Fibroblast of the aortic adventitia (primary cell): ENCODE results near the gene OR2V1. TPM values are rescaled to one million over a fixed set of nuclear protein-coding genes. Genes with fewer than 3 reads are reported as not detected.

Experiments
- DNase-seq: peaks from one replicate; pipeline ENCODE4 v3.0.0-alpha.2; 2010; ENCODE audit warnings: low read depth
- H3K4me3 ChIP-seq: 2 replicates; pipeline ENCODE4 v1.5.1; 2011; ENCODE audit warnings: low read depth, mild to moderate bottlenecking, control low read depth, low read length, moderate library complexity
- total RNA-seq: library from RNA; depleted of rRNA; stranded (reverse); fragments of >200 nt; gene quantifications from 2 replicates; pipeline ENCODE4 v1.2.3, GENCODE V29; 2012; ENCODE audit warnings: low replicate concordance
- TF ChIP-seq, protein P1 (sequence below): IDR thresholded peaks from 2 replicates; pipeline ENCODE4 v1.5.1; 2011; ENCODE audit warnings: mild to moderate bottlenecking, low read length, control low read depth, inconsistent platforms; ENCODE audit not compliant: insufficient read depth

OR2V1 gene
- total RNA-seq, 1 donor = not detected

DNA sequence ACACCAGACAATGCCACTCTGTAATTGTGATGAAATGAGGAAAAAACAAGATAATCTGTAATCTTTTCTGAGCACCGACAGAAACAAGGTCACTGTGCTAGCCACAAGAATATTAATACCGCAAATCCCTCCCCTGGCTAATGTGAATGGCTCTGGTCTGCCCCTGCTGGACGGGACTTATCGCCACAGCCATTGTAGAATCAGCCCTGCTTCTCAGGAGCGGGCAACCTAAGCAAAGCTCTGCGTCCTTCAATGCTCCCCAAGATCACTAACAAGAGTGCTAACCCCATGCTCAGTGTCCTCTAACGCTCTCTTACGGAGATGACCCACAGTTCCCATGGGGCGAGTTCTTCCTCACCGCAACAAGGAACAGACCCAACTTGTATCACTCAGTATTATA lies 42.7 kb downstream of the OR2V1 start:
- no peak for DNase-seq
- TF ChIP-seq, protein P1, sequence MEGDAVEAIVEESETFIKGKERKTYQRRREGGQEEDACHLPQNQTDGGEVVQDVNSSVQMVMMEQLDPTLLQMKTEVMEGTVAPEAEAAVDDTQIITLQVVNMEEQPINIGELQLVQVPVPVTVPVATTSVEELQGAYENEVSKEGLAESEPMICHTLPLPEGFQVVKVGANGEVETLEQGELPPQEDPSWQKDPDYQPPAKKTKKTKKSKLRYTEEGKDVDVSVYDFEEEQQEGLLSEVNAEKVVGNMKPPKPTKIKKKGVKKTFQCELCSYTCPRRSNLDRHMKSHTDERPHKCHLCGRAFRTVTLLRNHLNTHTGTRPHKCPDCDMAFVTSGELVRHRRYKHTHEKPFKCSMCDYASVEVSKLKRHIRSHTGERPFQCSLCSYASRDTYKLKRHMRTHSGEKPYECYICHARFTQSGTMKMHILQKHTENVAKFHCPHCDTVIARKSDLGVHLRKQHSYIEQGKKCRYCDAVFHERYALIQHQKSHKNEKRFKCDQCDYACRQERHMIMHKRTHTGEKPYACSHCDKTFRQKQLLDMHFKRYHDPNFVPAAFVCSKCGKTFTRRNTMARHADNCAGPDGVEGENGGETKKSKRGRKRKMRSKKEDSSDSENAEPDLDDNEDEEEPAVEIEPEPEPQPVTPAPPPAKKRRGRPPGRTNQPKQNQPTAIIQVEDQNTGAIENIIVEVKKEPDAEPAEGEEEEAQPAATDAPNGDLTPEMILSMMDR = peak; percentile 23
- H3K4me3 ChIP-seq = no peak overlapping the region

DNA sequence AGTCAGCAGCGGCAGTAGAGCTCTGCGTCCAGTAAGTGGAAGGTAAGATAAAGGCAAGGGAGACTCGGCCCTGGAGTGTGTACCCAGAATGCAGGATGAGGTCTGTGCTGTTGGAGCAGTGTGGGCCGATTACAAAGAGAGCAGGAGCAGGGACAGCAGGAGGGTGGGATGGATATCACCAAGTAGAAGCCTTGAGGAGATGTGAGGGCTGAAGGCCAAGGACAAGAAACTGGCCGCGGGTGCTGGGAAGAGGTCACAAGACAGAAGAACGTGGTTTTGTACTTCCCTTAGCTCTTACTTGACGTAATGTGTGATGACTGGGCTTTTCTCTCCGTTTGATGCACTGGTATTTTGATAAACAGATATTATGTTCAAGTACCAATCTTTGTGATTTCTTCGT lies 43.7 kb downstream of the OR2V1 start:
- TF ChIP-seq, protein P1 = no peak
- no peak overlapping the region for H3K4me3 ChIP-seq
- no peak for DNase-seq

DNA sequence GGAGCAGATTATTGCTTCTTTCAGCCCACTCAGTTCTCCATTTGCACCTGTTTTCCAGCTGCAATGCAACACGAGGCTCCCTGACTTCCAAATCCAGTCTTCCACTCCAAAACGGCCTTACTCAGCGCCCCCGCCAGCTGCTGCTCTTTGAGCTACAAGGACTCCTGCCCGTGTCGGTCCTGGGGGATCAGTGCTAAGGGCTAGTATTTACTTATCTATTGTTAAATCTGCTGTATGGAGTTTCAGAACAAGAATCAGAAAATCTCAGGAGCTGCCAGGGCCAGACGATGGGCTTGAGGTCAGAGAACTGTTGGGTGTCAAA lies 44.1 kb downstream of the OR2V1 start:
- no peak overlapping the region for H3K4me3 ChIP-seq
- no peak for DNase-seq
- TF ChIP-seq, protein P1 = no peak

DNA sequence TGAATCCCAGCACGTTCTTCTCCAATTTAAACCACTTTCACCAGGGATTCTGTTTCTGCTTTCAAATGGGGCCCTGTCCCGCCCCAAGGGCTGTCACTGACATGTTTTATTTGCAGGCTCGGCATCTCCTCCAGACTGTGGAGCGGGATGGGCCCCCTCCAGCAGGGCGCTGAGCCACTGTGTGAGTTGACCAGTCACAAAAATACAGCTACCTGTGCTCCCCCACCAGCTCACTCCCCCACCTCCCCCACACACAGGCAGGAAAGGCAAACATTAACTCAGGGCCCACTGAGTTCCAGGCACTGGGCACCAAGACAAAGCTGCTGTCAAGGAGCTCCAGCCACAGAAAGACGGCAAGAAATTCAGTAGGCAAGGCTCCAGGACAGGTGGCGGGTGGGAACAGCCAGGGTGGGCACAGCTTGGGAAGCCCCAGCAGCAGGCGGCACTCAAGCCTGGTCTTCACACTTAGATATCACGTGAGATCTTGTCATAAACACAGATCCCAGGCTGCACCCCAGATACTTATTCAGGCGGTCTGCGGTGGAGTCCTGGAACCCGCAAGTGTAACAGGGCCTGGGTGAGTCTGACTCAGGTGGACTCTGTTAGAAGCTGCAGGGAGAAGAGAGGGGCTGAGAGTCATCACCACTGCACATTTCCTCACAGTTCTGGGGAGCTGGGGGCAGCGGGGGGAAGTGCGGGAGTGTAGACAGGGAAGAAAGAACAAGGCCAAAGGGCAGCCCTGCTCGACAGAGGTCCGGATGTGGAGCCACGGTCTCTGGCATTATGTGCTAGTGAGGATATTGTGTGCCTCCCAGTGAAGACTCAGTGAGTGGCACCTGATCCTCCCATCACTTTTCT lies 44.7 kb downstream of the OR2V1 start:
- TF ChIP-seq, protein P1 = no peak
- no peak for DNase-seq
- no peak overlapping the region for H3K4me3 ChIP-seq

DNA sequence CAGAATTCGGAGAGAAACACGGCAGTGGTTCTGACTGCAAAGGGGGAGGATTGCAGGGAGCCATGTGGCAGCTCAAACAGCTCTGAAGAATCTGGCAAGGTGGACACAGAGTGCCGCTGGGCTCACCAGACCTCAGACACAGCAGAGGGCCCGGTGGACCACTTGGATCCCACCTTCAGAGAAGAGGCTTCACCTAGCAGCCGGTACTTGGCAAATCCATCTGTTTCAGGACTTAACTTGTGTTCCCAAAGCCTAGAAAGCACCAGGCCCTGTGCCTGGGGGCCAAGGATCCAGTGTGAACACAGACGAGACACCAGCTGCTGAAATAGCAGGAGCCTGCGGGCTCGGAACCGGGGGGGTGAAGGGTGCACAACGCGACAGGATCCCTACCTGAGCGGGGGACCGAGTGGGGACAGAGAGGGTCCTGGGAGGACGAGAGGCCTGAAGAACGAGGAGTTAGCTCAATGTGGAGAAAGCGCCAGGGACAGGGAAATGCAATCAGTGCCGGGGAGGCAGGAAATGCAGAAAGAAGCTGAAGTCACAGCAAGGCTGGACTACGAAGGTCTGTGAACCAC lies 46.3 kb downstream of the OR2V1 start:
- no peak for DNase-seq
- TF ChIP-seq, protein P1 = no peak
- no peak overlapping the region for H3K4me3 ChIP-seq

DNA sequence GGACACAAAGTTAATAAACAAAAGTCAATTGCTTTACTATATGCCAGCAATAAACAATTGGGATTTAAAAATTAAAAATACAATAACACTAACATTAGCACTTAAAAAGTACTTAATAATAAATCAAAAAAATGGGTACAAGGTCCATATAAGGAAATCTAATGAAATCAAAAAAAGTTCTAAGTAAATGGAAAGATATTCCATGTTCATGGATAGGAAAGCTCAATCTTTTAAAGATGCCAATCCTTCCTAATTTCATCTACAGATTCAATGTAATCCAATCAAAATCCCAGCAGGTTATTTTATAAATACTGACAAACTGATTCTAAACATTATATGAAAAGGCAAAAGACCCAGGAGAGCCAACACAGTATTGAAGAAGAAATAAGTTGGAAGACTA lies 49.0 kb downstream of the OR2V1 start:
- DNase-seq = no peak
- TF ChIP-seq, protein P1 = no peak
- no peak overlapping the region for H3K4me3 ChIP-seq

DNA sequence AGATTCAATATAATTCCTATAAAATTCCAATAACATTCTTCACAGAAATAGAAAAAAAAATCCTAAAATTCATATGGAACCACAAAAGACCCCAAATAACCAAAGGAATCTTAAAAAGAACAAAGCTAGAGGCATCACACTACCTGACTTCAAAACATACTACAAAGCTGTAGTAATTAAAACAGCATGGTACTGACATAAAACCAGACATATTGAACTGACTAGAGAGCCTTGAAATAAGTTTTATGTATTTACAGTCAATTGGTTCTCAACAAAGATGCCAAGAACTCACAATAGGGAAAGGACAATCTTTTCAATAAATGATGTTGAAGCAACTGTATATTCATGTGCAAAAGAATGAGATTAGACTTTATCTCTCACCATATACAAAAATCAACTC lies 54.0 kb downstream of the OR2V1 start:
- TF ChIP-seq, protein P1 = no peak
- no peak overlapping the region for H3K4me3 ChIP-seq
- no peak for DNase-seq
